H9 (cell line): ENCODE results near the gene DPH1. TPM values are rescaled to one million over a fixed set of nuclear protein-coding genes. Genes with fewer than 3 reads are reported as not detected.
A peak's percentile ranks its signal among the peaks of the same experiment; 100 is the strongest.

Experiments used
- DNase-seq: peaks from one replicate; pipeline ENCODE4 v3.0.0-alpha.2; 2017
- H2AFZ ChIP-seq: one replicate; pipeline ENCODE4 v1.6.1; 2013; ENCODE audit warnings: mild to moderate bottlenecking, low read length, control low read depth, moderate library complexity
- H2AK5ac ChIP-seq: 2 replicates; pipeline ENCODE4 v1.6.1; 2013; ENCODE audit warnings: low read length, control low read depth, mixed read lengths; ENCODE audit not compliant: insufficient read length
- H2BK120ac ChIP-seq: one replicate; pipeline ENCODE4 v1.6.1; 2013; ENCODE audit warnings: low read depth, mild to moderate bottlenecking, low read length, control low read depth, inconsistent platforms; ENCODE audit not compliant: poor library complexity, severe bottlenecking
- H2BK12ac ChIP-seq: 2 replicates; pipeline ENCODE4 v1.6.1; 2013; ENCODE audit warnings: low read length, control low read depth, mixed read lengths, low read depth; ENCODE audit not compliant: insufficient read length
- H2BK15ac ChIP-seq: 2 replicates; pipeline ENCODE4 v1.6.1; 2013; ENCODE audit warnings: low read depth, low read length, control low read depth
- H2BK20ac ChIP-seq: one replicate; pipeline ENCODE4 v1.6.1; 2013; ENCODE audit warnings: low read depth, mild to moderate bottlenecking, low read length, control low read depth, inconsistent platforms; ENCODE audit not compliant: poor library complexity, severe bottlenecking
- H2BK5ac ChIP-seq: 2 replicates; pipeline ENCODE4 v1.6.1; 2013; ENCODE audit warnings: low read length, control low read depth, mixed read lengths; ENCODE audit not compliant: insufficient read length
- H3K14ac ChIP-seq: 2 replicates; pipeline ENCODE4 v1.6.1; 2013; ENCODE audit warnings: low read length, control low read depth; ENCODE audit not compliant: insufficient read depth
- H3K18ac ChIP-seq: 2 replicates; pipeline ENCODE4 v1.6.1; 2013; ENCODE audit warnings: low read depth, mild to moderate bottlenecking, mixed read lengths, low read length, control low read depth; ENCODE audit not compliant: insufficient read length
- H3K23ac ChIP-seq: 2 replicates; pipeline ENCODE4 v1.6.1; 2013; ENCODE audit warnings: low read length, control low read depth, mixed read lengths, low read depth; ENCODE audit not compliant: insufficient read length
- H3K23me2 ChIP-seq: 2 replicates; pipeline ENCODE4 v1.6.1; 2013; ENCODE audit warnings: low read depth, mild to moderate bottlenecking, mixed read lengths, low read length, control low read depth; ENCODE audit not compliant: insufficient read length, poor library complexity, severe bottlenecking
- H3K27ac ChIP-seq: 2 replicates; pipeline ENCODE4 v1.5.1; 2013; ENCODE audit warnings: low read length, control low read depth, mixed read lengths, low read depth; ENCODE audit not compliant: insufficient read length
- H3K27me3 ChIP-seq: 2 replicates; pipeline ENCODE4 v1.6.1; 2013; ENCODE audit warnings: low read length, control low read depth, inconsistent platforms; ENCODE audit not compliant: insufficient read depth
- H3K4ac ChIP-seq: 2 replicates; pipeline ENCODE4 v1.6.1; 2013; ENCODE audit warnings: low read depth, mild to moderate bottlenecking, control low read depth, inconsistent platforms, low read length, moderate library complexity
- H3K4me1 ChIP-seq: 2 replicates; pipeline ENCODE4 v1.6.1; 2013; ENCODE audit warnings: low read length, control low read depth, inconsistent platforms; ENCODE audit not compliant: insufficient read depth
- H3K4me2 ChIP-seq: 2 replicates; pipeline ENCODE4 v1.6.1; 2013; ENCODE audit warnings: low read length, control low read depth, mixed read lengths; ENCODE audit not compliant: insufficient read length, insufficient read depth
- H3K56ac ChIP-seq: 2 replicates; pipeline ENCODE4 v1.6.1; 2013; ENCODE audit warnings: low read depth, mild to moderate bottlenecking, mixed read lengths, low read length, control low read depth; ENCODE audit not compliant: insufficient read length
- H3K79me1 ChIP-seq: 2 replicates; pipeline ENCODE4 v1.6.1; 2013; ENCODE audit warnings: low read depth, mild to moderate bottlenecking, moderate library complexity, low read length, control low read depth, inconsistent platforms; ENCODE audit not compliant: insufficient read depth, poor library complexity, severe bottlenecking
- H3K79me2 ChIP-seq: 2 replicates; pipeline ENCODE4 v1.6.1; 2013; ENCODE audit warnings: low read length, control low read depth, inconsistent platforms; ENCODE audit not compliant: insufficient read depth
- H3K9ac ChIP-seq: 2 replicates; pipeline ENCODE4 v1.6.1; 2013; ENCODE audit warnings: low read length, control low read depth, mixed read lengths; ENCODE audit not compliant: insufficient read length; ENCODE audit errors: extremely low read depth
- H3K9me3 ChIP-seq: one replicate; pipeline ENCODE4 v1.6.1; 2013; ENCODE audit warnings: low read depth, low read length, inconsistent platforms; ENCODE audit not compliant: control insufficient read depth
- H3T11ph ChIP-seq: one replicate; pipeline ENCODE4 v1.6.1; 2013; ENCODE audit warnings: mild to moderate bottlenecking, low read length, control low read depth, inconsistent platforms
- H4K20me1 ChIP-seq: one replicate; pipeline ENCODE4 v1.6.1; 2013; ENCODE audit not compliant: control insufficient read depth, insufficient read length, insufficient read depth
- H4K5ac ChIP-seq: 2 replicates; pipeline ENCODE4 v1.6.1; 2013; ENCODE audit warnings: low read depth, mild to moderate bottlenecking, mixed read lengths, low read length, control low read depth; ENCODE audit not compliant: insufficient read length
- H4K8ac ChIP-seq: replicated peaks from 2 replicates; pipeline ENCODE4 v1.6.1; 2013; ENCODE audit warnings: low read length, control low read depth, mixed read lengths, low read depth; ENCODE audit not compliant: insufficient read length
- H4K91ac ChIP-seq: 2 replicates; pipeline ENCODE4 v1.6.1; 2013; ENCODE audit warnings: low read depth, mild to moderate bottlenecking, moderate library complexity, mixed read lengths, low read length, control low read depth; ENCODE audit not compliant: insufficient read length
- H3K27ac Mint-ChIP-seq, 3 experiments: 2 replicates in 2 of 3; 3 replicates in 1 of 3; pipeline ENCODE4 v1.8.0; 2020 to 2021; ENCODE audit warnings: mixed read lengths in 3 of 3, mild to moderate bottlenecking in 1 of 3, moderate library complexity in 1 of 3
- H3K27me3 Mint-ChIP-seq: 2 replicates; pipeline ENCODE4 v1.8.0; 2021; ENCODE audit warnings: low read depth, mild to moderate bottlenecking, moderate library complexity, mixed read lengths
- H3K36me3 Mint-ChIP-seq, 3 experiments: 2 replicates in 2 of 3; 3 replicates in 1 of 3; pipeline ENCODE4 v1.8.0; 2020 to 2021; ENCODE audit warnings: low read depth in 3 of 3, mixed read lengths in 3 of 3; ENCODE audit not compliant: insufficient read depth in 1 of 3
- H3K4me1 Mint-ChIP-seq, 2 experiments: 2 replicates each; pipeline ENCODE4 v1.8.0; 2020; ENCODE audit warnings: mixed read lengths in 2 of 2
- H3K4me3 Mint-ChIP-seq, 2 experiments: 2 replicates in 1 of 2; 3 replicates in 1 of 2; pipeline ENCODE4 v1.8.0; 2020 to 2021; ENCODE audit warnings: mild to moderate bottlenecking in 2 of 2, mixed read lengths in 2 of 2, moderate library complexity in 1 of 2
- H3K9me3 Mint-ChIP-seq, 2 experiments: 2 replicates in 1 of 2; 3 replicates in 1 of 2; pipeline ENCODE4 v1.8.0; 2020; ENCODE audit warnings: mild to moderate bottlenecking in 2 of 2, mixed read lengths in 2 of 2, moderate library complexity in 1 of 2
- whole genome bisulfite sequencing: extraction: QIAGEN DNeasy Blood & Tissue Kit; methylation state at CpG from one replicate; pipeline ENCODE4 v1.1.7; 2013; ENCODE audit warnings: missing lambda C conversion rate, low lambda C conversion rate, mixed read lengths; ENCODE audit not compliant: insufficient read length; ENCODE audit errors: extremely low coverage; 5-methylcytosine and 5-hydroxymethylcytosine counted together
- total RNA-seq: library from RNA; stranded (reverse); gene quantifications from 2 replicates; pipeline ENCODE4 v1.2.1, GENCODE V29; 2021
- TF ChIP-seq, protein P1 (sequence below): fragments of 200-600 bp; sonication (generic); conservative IDR thresholded peaks from 3 replicates; pipeline ENCODE4 v1.8.0; 2021; ENCODE audit warnings: antibody characterized with exemption, mild to moderate bottlenecking

The DPH1 gene
- total RNA-seq, 1 experiment from 2014 or later: 27.5 TPM

DNA sequence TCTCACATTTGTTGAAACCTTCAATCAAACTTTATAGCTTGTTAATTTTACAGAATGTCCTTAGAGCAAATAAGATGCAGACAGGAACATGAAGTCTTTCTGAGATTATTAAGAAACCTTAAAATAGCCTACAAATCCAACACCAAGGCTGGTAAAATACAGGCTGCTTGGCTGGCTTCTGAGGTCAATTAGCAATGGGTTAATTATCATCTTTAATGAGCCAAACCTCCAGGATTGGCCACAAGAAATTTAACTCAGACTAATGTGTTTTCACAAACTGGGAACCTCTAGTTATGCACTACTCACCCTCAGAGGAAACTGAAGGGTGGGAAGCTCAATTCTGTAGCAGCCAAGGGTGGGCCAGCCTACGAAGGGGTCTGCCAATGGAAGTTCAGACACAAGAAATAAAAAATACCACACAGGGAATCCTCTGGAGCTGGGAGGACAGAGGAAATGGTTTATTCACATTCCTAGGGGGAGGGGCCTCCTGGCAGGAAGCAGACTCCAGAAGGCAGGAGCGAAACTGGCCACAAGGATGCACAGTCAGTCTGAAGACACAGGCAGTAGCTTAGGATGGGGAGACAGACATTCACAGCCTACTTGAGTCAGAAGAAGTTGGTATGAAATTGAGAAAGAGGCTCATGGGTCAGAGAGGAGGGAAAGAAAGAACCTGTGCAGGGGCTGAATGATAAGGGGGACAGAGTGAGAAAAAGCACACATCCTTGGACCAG, 61.0 kb downstream of the DPH1 start:
- Histone ChIP-seq H3K23ac (no peak overlapping the region), H3K79me1 (no peaks in the 10 kb centered on the region), H3K4ac (no peak overlapping the region), H2BK20ac (no peak overlapping the region), H3K56ac (no peak overlapping the region), H3K9ac (no peak overlapping the region), H3K27ac (no peak overlapping the region), H3K9me3 (no peaks in the 10 kb centered on the region), H4K8ac (no peak overlapping the region), H2BK12ac (no peak overlapping the region), H2BK15ac (no peak overlapping the region), H3K18ac (no peak overlapping the region), H4K20me1 (no peaks in the 10 kb centered on the region), H3K4me2 (no peak overlapping the region), H4K91ac (no peak overlapping the region), H3K14ac (no peak overlapping the region), H3K27me3 (no peaks in the 10 kb centered on the region), H2AFZ (no peak overlapping the region), H3K79me2 (no peaks in the 10 kb centered on the region), H2BK120ac (no peak overlapping the region), H3K23me2 (no peaks in the 10 kb centered on the region), H4K5ac (no peak overlapping the region), H3T11ph (no peak overlapping the region), H2BK5ac (no peak overlapping the region), H3K4me1 (peaks cover 6% of the 10 kb centered on the region; the same call in 1 of the 2 replicates), H2AK5ac (no peak overlapping the region)
- Mint-ChIP-seq H3K9me3 (no peaks in the 10 kb centered on the region), H3K27ac (peak overlapping the region; percentile 30 to 56 (median 35); a peak in 3 of 7 replicates), H3K4me1 (peaks cover 33 to 40% of the 10 kb centered on the region in 2 experiments), H3K36me3 (peaks cover 0 to 2% (median 0%) of the 10 kb centered on the region in 3 experiments; a peak in 1 of 7 replicates), H3K4me3 (0 out of 5 replicates have a peak overlapping the region, but pooled peaks of 1 of the 2 experiments have one; percentile 21), H3K27me3 (no peaks in the 10 kb centered on the region)
- TF ChIP-seq, protein P1, sequence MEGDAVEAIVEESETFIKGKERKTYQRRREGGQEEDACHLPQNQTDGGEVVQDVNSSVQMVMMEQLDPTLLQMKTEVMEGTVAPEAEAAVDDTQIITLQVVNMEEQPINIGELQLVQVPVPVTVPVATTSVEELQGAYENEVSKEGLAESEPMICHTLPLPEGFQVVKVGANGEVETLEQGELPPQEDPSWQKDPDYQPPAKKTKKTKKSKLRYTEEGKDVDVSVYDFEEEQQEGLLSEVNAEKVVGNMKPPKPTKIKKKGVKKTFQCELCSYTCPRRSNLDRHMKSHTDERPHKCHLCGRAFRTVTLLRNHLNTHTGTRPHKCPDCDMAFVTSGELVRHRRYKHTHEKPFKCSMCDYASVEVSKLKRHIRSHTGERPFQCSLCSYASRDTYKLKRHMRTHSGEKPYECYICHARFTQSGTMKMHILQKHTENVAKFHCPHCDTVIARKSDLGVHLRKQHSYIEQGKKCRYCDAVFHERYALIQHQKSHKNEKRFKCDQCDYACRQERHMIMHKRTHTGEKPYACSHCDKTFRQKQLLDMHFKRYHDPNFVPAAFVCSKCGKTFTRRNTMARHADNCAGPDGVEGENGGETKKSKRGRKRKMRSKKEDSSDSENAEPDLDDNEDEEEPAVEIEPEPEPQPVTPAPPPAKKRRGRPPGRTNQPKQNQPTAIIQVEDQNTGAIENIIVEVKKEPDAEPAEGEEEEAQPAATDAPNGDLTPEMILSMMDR: peak; percentile 39; the same call in 2 of the 3 replicates
- DNase-seq: peak; percentile 81
- no CpG with 5 or more reads among the region's 2 CpGs for WGBS
